Esophagus muscularis mucosa (tissue), 4 donors: ENCODE measurements around the gene SLC12A7.

ENCODE experiments used
- EP300 ChIP-seq: sonication (generic); formaldehyde crosslinking; IDR thresholded peaks from one replicate; pipeline ENCODE4 v1.6.1; 2017; ENCODE audit warnings: antibody characterized with exemption
- POLR2A ChIP-seq: fragments of 450-650 bp; IDR thresholded peaks from one replicate; pipeline ENCODE4 v1.6.1; 2017; ENCODE audit warnings: antibody characterized with exemption, moderate library complexity, mild to moderate bottlenecking, low read depth
- POLR2AphosphoS5 ChIP-seq, 2 donors: sonication (generic); formaldehyde crosslinking; IDR thresholded peaks; one replicate each; pipeline ENCODE4 v1.6.1; 2017; ENCODE audit warnings: antibody characterized with exemption in 2 of 2
- TF ChIP-seq, protein P1 (sequence below), 3 experiments: fragments of 200-600 bp in 2 of 3; fragments of 450-650 bp in 1 of 3; sonication (generic) in 2 of 3; IDR thresholded peaks; one replicate each; pipeline ENCODE4 v1.5.1; 2017 to 2019; ENCODE audit warnings: antibody characterized with exemption in 3 of 3, mild to moderate bottlenecking in 2 of 3, moderate library complexity in 1 of 3

DNA sequence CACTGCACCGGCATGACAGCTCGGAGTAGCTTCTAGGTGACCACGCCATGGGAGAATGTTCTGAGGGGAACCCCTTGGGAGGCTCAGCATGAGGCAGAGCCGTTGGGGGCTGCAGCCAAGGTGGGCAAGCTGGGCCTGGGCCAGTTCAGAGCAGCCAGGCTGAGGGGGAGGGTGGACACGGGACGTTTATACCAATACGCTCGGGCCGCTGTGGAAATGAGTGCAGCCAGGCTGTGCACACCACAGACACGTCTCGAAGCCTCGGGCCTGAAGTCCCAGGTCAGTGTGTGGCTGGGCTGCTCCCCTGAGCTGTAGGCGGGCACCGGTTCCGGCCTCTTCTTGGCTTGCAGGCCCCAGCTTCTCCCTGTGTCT is 28.9 kb upstream of the SLC12A7 start:
- TF ChIP-seq, protein P1, sequence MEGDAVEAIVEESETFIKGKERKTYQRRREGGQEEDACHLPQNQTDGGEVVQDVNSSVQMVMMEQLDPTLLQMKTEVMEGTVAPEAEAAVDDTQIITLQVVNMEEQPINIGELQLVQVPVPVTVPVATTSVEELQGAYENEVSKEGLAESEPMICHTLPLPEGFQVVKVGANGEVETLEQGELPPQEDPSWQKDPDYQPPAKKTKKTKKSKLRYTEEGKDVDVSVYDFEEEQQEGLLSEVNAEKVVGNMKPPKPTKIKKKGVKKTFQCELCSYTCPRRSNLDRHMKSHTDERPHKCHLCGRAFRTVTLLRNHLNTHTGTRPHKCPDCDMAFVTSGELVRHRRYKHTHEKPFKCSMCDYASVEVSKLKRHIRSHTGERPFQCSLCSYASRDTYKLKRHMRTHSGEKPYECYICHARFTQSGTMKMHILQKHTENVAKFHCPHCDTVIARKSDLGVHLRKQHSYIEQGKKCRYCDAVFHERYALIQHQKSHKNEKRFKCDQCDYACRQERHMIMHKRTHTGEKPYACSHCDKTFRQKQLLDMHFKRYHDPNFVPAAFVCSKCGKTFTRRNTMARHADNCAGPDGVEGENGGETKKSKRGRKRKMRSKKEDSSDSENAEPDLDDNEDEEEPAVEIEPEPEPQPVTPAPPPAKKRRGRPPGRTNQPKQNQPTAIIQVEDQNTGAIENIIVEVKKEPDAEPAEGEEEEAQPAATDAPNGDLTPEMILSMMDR (IDR thresholded peaks at IDR 0.05) = no peak
- no peak for TF ChIP-seq POLR2A
- TF ChIP-seq EP300 = no peak
- no peak for TF ChIP-seq POLR2AphosphoS5 (IDR thresholded peaks at IDR 0.05)
